HG03571 (cell line): Measurements from ENCODE around the gene TAP1.
A peak's percentile ranks its signal among the peaks of the same experiment; 100 is the strongest.

ENCODE experiments used
- ATAC-seq: cut with Tn5 transposase; IDR thresholded peaks from one replicate; pipeline ENCODE4 v1.9.1; 2021; ENCODE audit not compliant: unreplicated experiment

The TAP1 gene

DNA sequence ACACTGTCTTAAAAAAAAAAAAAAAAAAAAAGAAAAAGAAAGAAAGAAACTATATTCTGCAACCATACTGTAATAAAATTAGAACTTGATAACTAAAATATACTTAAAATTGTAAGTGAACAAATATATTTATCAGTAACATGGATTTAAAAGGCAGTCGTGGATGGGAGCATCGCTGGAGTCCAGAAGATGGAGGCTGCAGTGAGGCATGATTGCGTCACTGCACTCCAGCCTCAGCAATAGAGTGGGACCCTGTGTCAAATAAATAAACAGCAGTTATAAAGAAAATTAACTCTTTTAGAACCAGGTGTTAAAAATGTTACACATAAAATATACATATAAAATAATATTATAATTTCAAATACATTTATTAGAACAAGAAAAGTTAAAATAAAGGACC, 9.2 kb upstream of the TAP1 start:
- ATAC-seq: no peak

DNA sequence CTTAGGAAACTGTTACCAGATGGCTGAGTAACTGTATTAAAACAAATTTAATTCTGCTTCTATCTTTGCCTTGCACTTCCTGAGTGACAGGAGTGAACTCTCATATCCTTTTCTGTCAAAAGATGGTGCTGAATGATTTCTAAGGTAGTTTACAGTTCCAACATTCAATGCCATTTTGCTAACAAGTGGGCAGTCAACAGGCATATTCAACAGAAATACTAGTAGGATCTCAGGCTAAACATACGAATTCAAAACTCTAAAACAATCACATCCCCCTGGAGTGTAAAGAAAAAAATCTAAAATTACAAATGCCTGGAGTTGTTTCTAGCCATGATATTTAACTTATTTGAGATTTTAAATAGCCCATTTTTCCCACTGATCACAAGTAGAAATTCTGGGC, 7.2 kb upstream of the TAP1 start:
- ATAC-seq: no peak

- no peak for ATAC-seq
These were observed 4.7 kb upstream of the TAP1 start for GRCh38 chr6:32858194-32858593.

GRCh38 chr6:32857156-32857891, 3.8 kb upstream of the TAP1 start:
- ATAC-seq: no peak

- ATAC-seq: no peak
These were observed 2.1 kb upstream of the TAP1 start for GRCh38 chr6:32855467-32856174.

GRCh38 chr6:32854376-32855178, 1.1 kb upstream of the TAP1 start:
- ATAC-seq: peak; percentile 20

DNA sequence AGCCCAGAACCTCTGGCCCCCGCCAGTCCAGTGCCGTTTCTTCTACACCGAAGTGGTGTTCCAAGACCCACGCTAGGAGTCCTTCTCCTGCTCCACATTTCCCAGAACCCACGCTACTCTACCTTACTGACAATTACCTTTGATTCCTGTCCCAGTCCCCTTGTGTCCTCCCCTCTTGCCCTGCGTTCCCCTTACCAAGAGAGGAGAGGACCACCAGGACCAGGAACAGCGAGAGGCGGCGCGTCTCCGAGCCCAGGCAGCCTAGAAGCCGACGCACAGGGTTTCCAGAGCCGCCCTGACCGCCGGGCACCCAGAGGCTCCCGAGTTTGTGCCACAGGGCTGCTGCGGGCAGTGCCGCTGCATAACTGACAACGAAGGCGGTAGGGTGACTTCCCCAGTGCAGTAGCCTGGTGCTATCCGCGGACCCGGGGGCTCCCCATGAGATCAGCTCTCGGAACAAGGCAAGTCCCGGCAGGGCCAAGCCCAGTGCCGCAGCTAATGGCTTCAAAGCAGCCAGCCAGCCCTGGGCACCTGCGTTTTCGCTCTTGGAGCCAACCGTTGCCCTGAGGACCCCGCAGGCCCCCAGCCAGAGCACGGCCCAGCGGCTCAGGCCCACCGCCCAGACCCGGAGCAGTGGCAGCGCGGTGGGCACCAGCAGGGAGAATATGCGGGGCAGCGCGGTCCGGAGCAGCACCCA, 512 bp downstream of the TAP1 start:
- peak; percentile 14 for ATAC-seq

- ATAC-seq: no peak
These were observed 1.3 kb downstream of the TAP1 start for GRCh38 chr6:32852018-32852843.

DNA sequence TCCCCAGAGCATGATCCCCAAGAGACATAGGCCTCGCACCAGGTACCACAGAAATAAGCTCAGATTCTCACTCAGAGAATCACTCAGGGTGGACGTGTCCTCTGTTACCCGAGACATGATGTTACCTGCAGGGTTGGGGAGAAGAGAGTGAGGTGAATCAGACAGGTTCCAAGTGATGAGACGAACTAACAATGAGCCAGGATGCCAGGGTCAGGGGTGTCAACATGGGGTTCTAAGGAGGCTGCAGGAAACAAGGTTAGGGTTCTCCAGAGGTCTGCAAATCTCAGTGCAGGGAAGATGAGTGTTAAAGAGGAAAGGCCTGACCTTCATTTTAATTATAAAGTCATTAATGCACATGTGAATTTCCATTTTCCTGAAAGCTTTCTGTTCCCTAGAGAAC, 2.5 kb downstream of the TAP1 start:
- no peak for ATAC-seq

DNA sequence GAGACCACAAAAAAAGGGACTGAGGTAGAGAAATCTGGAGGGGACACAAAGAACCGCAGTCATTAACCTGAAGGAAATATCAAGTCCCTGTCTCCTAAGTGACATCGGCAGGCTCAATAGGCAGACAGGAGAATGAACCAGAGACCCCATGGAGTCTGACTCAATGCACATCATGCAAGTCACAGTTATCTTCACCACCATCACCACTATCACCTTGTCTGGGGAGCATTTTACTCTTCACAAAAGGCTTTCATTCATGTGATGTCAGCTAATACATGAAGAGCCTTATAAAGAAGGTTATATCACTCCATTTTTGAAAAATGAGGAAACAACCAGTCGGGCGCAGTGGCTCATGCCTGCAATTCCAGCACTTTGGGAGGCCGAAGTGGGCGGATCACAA, 4.4 kb downstream of the TAP1 start:
- ATAC-seq: no peak

- ATAC-seq: no peak
These were observed 5.7 kb downstream of the TAP1 start for GRCh38 chr6:32847795-32848194.

DNA sequence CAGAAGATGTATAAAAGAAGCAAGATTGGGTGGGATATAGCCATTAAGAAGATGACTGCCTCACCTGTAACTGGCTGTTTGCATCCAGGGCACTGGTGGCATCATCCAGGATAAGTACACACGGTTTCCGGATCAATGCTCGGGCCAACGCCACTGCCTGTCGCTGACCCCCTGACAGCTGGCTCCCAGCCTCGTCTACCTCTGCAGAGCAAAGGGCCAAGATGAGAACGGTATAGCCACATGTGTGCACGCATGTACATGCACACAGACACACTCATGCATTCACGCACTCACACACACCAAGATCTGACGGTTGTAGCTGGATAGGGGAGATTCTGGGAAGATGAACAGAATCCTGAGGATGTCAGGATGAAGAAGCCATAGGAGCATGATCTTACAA, 6.5 kb downstream of the TAP1 start:
- no peak for ATAC-seq

DNA sequence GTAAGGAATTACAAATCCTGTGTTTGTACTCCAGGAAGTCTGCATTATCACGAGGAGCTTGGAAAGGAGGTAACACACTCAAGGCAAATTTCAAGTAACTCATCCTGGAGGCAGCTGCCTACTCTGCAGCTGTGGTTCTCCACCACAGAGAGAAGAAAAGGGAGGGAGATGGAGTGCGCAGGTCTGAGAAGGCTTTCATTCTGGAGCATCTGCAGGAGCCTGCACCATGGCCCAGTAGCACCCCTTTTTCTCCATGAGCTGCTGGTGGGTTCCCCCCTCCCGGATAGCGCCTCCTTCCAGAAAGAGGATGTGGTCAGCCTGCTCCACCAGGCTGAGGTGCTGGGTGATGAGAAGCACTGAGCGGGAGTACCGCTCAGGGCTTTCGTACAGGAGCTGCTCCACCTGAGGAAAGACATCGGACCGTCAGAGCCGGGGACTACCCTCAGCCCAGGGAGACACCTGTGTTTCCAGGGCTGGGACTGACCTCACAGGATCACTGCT, 8.1 kb downstream of the TAP1 start:
- no peak for ATAC-seq

DNA sequence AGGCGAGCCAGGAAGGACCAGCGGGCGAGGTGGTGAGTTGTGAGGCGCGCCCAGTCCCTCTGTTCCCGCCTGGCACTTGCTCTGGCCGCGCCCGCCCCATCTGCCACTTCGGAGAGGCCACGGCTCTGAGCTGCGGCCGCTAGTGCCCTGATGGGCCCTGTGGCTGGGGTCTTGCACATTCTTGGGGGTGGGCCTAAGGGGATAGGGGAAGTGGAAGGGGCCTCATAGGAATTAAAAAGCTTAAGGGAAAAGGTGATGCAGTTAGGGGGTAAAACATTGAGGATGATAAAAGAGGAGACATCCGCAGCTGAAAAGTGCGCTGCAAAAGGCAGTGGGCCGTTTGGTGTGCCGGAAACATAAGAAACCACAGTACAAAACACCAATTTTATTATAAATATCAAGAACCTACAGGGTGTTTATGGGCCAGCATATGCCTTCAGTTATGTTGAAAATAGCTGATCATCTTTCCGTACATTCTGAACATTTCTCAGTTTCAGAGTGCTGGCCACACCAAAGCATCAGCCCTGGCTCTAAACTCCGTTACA, 8.6 kb downstream of the TAP1 start:
- ATAC-seq: no peak

GRCh38 chr6:32843979-32844838, 9.3 kb downstream of the TAP1 start, which contains the start of gene PSMB8:
PSMB8 (minus strand) TSS chr6:32844047; CDS start chr6:32843996, 51 bp downstream.
- peak; percentile 57 for ATAC-seq

DNA sequence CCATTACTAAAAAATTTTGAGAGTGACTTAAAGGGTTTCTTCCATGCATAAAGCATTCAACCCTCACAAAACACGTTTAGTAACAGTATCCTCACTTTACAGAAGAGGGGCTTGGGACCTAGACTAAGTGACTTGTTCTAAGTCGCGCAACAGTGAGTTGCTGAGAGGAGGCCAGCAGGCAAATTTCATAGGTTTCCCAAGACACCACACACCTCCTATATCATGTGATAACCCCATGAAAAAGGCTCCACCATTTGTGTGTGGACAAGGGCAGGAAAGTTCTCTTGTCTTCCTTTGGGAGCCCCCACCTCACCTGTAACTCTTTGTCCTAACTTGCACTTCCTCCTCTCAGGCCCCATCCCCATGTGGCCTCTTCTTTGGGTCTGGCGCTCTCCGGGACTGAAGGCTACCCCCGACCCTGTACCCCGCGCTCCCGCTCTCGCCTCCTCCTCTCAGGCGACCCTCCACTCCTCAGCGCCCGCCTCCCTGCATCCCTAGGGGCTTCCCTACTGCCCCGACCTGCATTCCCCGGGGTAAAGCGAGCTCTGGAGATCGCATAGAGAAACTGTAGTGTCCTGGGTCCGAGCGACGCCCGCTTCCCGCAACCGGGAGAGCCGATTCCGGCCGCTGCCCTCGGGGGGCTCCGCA, 10.0 kb downstream of the TAP1 start:
- ATAC-seq: no peak

DNA sequence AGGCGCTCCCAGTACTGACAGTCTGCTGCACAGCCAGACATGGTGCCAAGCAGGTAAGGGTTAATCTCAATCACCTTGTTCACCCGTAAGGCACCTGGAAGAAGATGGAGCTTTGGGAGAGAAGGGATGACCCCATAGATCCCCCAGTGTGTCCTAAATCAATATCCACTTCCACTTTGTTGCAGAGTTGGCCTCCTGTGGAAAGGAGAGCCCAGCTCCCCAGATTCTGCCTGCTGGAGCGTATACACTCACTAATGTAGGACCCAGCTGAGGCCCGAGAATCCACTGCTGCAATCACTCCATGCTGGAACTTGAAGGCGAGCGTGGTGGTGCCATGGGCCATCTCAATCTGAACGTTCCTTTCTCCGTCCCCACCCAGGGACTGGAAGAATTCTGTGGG, 10.8 kb downstream of the TAP1 start:
- ATAC-seq: no peak

DNA sequence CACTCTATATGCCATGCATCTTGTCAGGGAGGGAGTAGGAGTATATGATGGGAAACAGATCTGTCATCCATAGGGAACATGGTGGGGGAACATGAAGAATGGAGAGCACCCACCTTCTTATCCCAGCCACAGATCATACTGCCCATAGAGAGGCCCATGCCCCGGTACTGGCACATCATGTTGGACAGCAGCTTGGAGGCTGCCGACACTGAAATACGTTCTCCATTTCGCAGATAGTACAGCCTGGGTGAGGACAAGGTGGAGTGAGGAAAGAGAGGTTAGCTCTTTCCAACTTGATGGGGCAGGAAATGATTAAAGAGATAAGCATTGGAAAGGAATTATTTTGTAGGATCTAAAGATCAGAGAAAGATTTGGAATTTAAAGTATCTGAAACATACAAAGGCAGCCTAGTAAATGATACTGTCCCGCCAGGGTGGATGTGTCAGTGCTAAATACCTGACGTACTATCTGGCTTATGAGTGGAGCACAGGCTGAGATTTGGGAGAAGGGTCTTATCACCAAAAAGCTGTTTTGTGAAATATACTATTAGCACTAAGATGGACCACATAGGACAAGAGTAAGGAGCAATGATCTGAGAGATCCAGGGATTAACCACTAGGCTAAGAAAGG, 11.4 kb downstream of the TAP1 start:
- ATAC-seq: no peak
